ENCODE results near the gene TRAK1. TPM values are rescaled to one million over a fixed set of nuclear protein-coding genes. Genes with fewer than 3 reads are reported as not detected.

Gene TRAK1
- total and polyA plus RNA-seq, 2 experiments from 2014 or later, result 19.0 to 28.8 TPM

DNA sequence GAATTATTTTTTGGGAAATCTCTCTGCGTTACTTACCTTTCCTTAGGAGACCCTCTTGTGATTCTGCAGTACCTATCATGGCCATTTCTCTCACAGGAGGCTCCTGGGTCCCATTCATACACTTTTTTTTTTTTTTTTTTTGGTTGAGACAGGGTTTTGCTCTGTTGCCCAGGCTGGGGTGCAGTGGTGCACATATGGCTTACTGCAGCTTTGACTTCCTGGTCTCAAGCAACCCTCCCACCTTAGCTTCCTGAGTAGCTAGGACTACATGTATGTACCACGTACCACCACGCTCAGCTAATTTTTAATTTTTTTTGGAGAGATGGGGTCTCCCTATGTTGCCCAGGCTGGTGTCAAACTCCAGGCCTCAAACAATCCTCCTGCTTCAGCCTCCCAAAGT lies 36.1 kb downstream of the TRAK1 start:
- no peaks in the 10 kb centered on the region for H3K9me2 ChIP-seq (replicated peaks; ENCODE audit: insufficient read depth)
- no peak overlapping the region for H3K4me2 ChIP-seq
- TF ChIP-seq EZH2phosphoT487 (IDR thresholded peaks at IDR 0.05; ENCODE audit: low read depth, severe bottlenecking, unreplicated experiment) (no peak), EZH2 (IDR thresholded peaks at IDR 0.05; ENCODE audit: borderline replicate concordance) (no peak)
- no peaks in the 10 kb centered on the region for H4K20me1 ChIP-seq (ENCODE audit: insufficient read depth, poor library complexity, severe bottlenecking)
- H3K27ac ChIP-seq, result no peak overlapping the region
- peaks cover 25% of the 10 kb centered on the region for H3K79me2 ChIP-seq
- no peak for DNase-seq (ENCODE audit: low spot score)
- WGBS (ENCODE audit: low lambda C conversion rate, missing lambda C conversion rate), result 100% methylated on average over 3 of the region's 3 CpGs
- no peaks in the 10 kb centered on the region for H3K27me3 ChIP-seq
- H3K9me3 ChIP-seq (ENCODE audit: low read depth), result no peaks in the 10 kb centered on the region
- H3K36me3 ChIP-seq (replicated peaks; ENCODE audit: insufficient read depth, low read depth), result no peaks in the 10 kb centered on the region
- H3K4me1 ChIP-seq (ENCODE audit: insufficient read depth), result peaks cover 27% of the 10 kb centered on the region
- no peak overlapping the region for H3K4me3 ChIP-seq
- no peak overlapping the region for H2AFZ ChIP-seq

DNA sequence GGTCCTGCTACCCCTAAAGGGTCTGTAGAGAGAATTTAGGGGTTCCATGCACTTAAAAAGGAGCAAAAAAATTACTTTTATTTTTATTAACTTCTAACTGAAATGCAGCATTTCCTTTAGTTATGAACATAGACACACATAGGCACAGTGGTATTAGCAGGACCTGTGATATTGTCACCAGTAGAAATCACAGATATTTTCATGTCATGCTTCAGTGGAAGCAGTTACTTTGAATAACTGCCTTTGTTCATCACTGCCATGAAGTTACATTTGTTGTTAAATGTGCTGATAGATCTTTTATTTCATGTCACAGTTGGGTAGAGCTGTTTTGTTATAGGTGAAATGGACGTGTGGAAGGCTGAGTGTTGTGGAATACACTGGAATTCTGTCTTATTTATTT lies 37.4 kb downstream of the TRAK1 start:
- Histone ChIP-seq H3K36me3 (replicated peaks; ENCODE audit: insufficient read depth, low read depth) (no peaks in the 10 kb centered on the region), H3K4me3 (no peak overlapping the region), H3K27ac (peak overlapping the region; percentile 91), H3K9me3 (ENCODE audit: low read depth) (no peaks in the 10 kb centered on the region), H2AFZ (no peak overlapping the region), H3K4me1 (ENCODE audit: insufficient read depth) (peaks cover 27% of the 10 kb centered on the region), H3K4me2 (no peak overlapping the region), H4K20me1 (ENCODE audit: insufficient read depth, poor library complexity, severe bottlenecking) (no peaks in the 10 kb centered on the region), H3K9me2 (replicated peaks; ENCODE audit: insufficient read depth) (no peaks in the 10 kb centered on the region), H3K79me2 (peaks cover 28% of the 10 kb centered on the region), H3K27me3 (no peaks in the 10 kb centered on the region)
- no peak for DNase-seq (ENCODE audit: low spot score)
- TF ChIP-seq EZH2 (IDR thresholded peaks at IDR 0.05; ENCODE audit: borderline replicate concordance) (no peak), EZH2phosphoT487 (IDR thresholded peaks at IDR 0.05; ENCODE audit: low read depth, severe bottlenecking, unreplicated experiment) (no peak)
- TF ChIP-seq, protein P1, sequence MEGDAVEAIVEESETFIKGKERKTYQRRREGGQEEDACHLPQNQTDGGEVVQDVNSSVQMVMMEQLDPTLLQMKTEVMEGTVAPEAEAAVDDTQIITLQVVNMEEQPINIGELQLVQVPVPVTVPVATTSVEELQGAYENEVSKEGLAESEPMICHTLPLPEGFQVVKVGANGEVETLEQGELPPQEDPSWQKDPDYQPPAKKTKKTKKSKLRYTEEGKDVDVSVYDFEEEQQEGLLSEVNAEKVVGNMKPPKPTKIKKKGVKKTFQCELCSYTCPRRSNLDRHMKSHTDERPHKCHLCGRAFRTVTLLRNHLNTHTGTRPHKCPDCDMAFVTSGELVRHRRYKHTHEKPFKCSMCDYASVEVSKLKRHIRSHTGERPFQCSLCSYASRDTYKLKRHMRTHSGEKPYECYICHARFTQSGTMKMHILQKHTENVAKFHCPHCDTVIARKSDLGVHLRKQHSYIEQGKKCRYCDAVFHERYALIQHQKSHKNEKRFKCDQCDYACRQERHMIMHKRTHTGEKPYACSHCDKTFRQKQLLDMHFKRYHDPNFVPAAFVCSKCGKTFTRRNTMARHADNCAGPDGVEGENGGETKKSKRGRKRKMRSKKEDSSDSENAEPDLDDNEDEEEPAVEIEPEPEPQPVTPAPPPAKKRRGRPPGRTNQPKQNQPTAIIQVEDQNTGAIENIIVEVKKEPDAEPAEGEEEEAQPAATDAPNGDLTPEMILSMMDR (IDR thresholded peaks at IDR 0.05; ENCODE audit: poor library complexity), result no peak
- 85% methylated on average over 1 of the region's 1 CpG for WGBS (ENCODE audit: low lambda C conversion rate, missing lambda C conversion rate)

DNA sequence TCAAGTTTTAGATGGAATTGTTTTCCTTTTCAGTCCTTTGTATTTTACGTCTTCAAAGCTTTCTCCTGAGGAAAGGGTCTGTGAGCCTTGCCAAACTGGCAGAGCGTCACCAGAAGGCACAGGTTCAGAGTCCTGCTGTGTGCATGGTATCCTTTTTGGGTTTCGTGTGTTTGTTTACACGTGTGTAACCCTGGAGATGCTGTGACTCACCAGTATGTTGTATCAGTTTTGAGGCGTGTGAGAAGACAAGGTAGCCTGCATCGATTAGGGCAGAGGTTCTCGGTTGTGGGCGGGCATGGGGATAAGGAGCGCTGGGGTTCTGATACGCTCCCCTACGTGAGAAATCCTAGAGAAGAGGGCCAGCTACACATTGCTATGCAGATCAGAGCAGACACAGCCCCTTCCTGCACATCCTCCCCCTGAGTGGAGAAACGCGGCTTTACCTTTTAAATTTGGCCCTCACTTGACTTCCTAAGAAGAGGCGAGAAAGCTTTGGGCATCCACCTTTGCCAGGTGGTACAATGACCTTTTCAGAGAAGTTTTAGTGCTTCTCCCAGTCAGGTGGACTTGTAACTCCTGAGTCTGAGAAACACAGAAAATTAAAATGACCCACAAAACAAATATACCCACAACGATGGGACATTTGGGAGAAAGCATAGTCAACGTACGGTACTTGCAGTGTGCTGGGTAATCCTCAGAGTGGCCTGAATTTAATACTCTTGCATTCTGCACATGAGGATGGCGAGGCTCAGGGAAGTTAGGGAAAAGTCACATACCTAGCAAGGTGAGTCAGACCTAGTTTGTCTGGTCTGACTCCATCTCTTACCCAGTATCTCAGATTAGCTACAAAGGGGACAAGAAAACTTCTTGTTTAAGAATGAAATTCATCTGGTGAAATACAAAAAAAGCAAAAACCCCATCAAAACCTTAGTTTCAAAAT lies 38.1 kb downstream of the TRAK1 start:
- Histone ChIP-seq H3K27me3 (no peaks in the 10 kb centered on the region), H3K9me3 (ENCODE audit: low read depth) (no peaks in the 10 kb centered on the region), H3K27ac (peak overlapping the region; percentile 91), H3K4me3 (no peak overlapping the region), H3K9me2 (replicated peaks; ENCODE audit: insufficient read depth) (no peaks in the 10 kb centered on the region), H3K4me1 (ENCODE audit: insufficient read depth) (peaks cover 27% of the 10 kb centered on the region), H3K79me2 (peaks cover 20% of the 10 kb centered on the region), H4K20me1 (ENCODE audit: insufficient read depth, poor library complexity, severe bottlenecking) (no peaks in the 10 kb centered on the region), H2AFZ (no peak overlapping the region), H3K36me3 (replicated peaks; ENCODE audit: insufficient read depth, low read depth) (no peaks in the 10 kb centered on the region), H3K4me2 (peak overlapping the region; percentile 49)
- peak; percentile 50 for DNase-seq (ENCODE audit: low spot score)
- TF ChIP-seq EZH2phosphoT487 (IDR thresholded peaks at IDR 0.05; ENCODE audit: low read depth, severe bottlenecking, unreplicated experiment), result no peak
- no peak for TF ChIP-seq EZH2 (IDR thresholded peaks at IDR 0.05; ENCODE audit: borderline replicate concordance)
- TF ChIP-seq, protein P1 (IDR thresholded peaks at IDR 0.05; ENCODE audit: poor library complexity), result no peak
- 77% methylated on average over 18 of the region's 18 CpGs for WGBS (ENCODE audit: low lambda C conversion rate, missing lambda C conversion rate)

DNA sequence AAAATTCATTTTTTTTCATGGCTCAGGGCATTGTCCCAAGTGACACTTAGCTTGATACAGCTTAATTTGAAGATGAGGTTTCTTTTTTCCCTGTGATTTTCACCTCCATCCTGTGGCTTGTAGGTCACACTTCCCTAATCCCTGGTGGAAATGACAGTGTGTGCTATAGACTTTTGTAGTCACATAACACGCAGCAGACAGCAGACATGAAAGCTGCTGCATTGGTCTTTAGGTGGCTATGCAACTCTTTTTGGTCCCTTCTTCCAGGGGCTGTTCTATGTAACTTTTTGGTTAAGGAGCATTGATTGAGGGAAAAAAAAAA lies 38.8 kb downstream of the TRAK1 start:
- Histone ChIP-seq H3K4me1 (ENCODE audit: insufficient read depth) (peaks cover 31% of the 10 kb centered on the region), H4K20me1 (ENCODE audit: insufficient read depth, poor library complexity, severe bottlenecking) (no peaks in the 10 kb centered on the region), H3K36me3 (replicated peaks; ENCODE audit: insufficient read depth, low read depth) (no peaks in the 10 kb centered on the region), H2AFZ (no peak overlapping the region), H3K9me2 (replicated peaks; ENCODE audit: insufficient read depth) (no peaks in the 10 kb centered on the region), H3K79me2 (peaks cover 14% of the 10 kb centered on the region), H3K4me2 (peak overlapping the region; percentile 49), H3K27me3 (no peaks in the 10 kb centered on the region), H3K9me3 (ENCODE audit: low read depth) (no peaks in the 10 kb centered on the region), H3K4me3 (no peak overlapping the region), H3K27ac (peak overlapping the region; percentile 91)
- TF ChIP-seq EZH2 (IDR thresholded peaks at IDR 0.05; ENCODE audit: borderline replicate concordance) (no peak), EZH2phosphoT487 (IDR thresholded peaks at IDR 0.05; ENCODE audit: low read depth, severe bottlenecking, unreplicated experiment) (no peak)
- TF ChIP-seq, protein P1 (IDR thresholded peaks at IDR 0.05; ENCODE audit: poor library complexity), result no peak
- WGBS (ENCODE audit: low lambda C conversion rate, missing lambda C conversion rate), result 50% methylated on average over 1 of the region's 1 CpG
- DNase-seq (ENCODE audit: low spot score), result no peak
